H9 (cell line): Measurements from ENCODE around the gene MBTPS2. TPM values are rescaled to one million over a fixed set of nuclear protein-coding genes. Genes with fewer than 3 reads are reported as not detected.

ENCODE experiments used
- DNase-seq: peaks from one replicate; pipeline ENCODE4 v3.0.0-alpha.2; 2017
- H2AFZ ChIP-seq: one replicate; pipeline ENCODE4 v1.6.1; 2013; ENCODE audit warnings: mild to moderate bottlenecking, low read length, control low read depth, moderate library complexity
- H2AK5ac ChIP-seq: 2 replicates; pipeline ENCODE4 v1.6.1; 2013; ENCODE audit warnings: low read length, control low read depth, mixed read lengths; ENCODE audit not compliant: insufficient read length
- H2BK120ac ChIP-seq: one replicate; pipeline ENCODE4 v1.6.1; 2013; ENCODE audit warnings: low read depth, mild to moderate bottlenecking, low read length, control low read depth, inconsistent platforms; ENCODE audit not compliant: poor library complexity, severe bottlenecking
- H2BK12ac ChIP-seq: 2 replicates; pipeline ENCODE4 v1.6.1; 2013; ENCODE audit warnings: low read length, control low read depth, mixed read lengths, low read depth; ENCODE audit not compliant: insufficient read length
- H2BK15ac ChIP-seq: 2 replicates; pipeline ENCODE4 v1.6.1; 2013; ENCODE audit warnings: low read depth, low read length, control low read depth
- H2BK20ac ChIP-seq: one replicate; pipeline ENCODE4 v1.6.1; 2013; ENCODE audit warnings: low read depth, mild to moderate bottlenecking, low read length, control low read depth, inconsistent platforms; ENCODE audit not compliant: poor library complexity, severe bottlenecking
- H2BK5ac ChIP-seq: 2 replicates; pipeline ENCODE4 v1.6.1; 2013; ENCODE audit warnings: low read length, control low read depth, mixed read lengths; ENCODE audit not compliant: insufficient read length
- H3K14ac ChIP-seq: 2 replicates; pipeline ENCODE4 v1.6.1; 2013; ENCODE audit warnings: low read length, control low read depth; ENCODE audit not compliant: insufficient read depth
- H3K18ac ChIP-seq: 2 replicates; pipeline ENCODE4 v1.6.1; 2013; ENCODE audit warnings: low read depth, mild to moderate bottlenecking, mixed read lengths, low read length, control low read depth; ENCODE audit not compliant: insufficient read length
- H3K23ac ChIP-seq: 2 replicates; pipeline ENCODE4 v1.6.1; 2013; ENCODE audit warnings: low read length, control low read depth, mixed read lengths, low read depth; ENCODE audit not compliant: insufficient read length
- H3K23me2 ChIP-seq: 2 replicates; pipeline ENCODE4 v1.6.1; 2013; ENCODE audit warnings: low read depth, mild to moderate bottlenecking, mixed read lengths, low read length, control low read depth; ENCODE audit not compliant: insufficient read length, poor library complexity, severe bottlenecking
- H3K27ac ChIP-seq: 2 replicates; pipeline ENCODE4 v1.5.1; 2013; ENCODE audit warnings: low read length, control low read depth, mixed read lengths, low read depth; ENCODE audit not compliant: insufficient read length
- H3K27me3 ChIP-seq: 2 replicates; pipeline ENCODE4 v1.6.1; 2013; ENCODE audit warnings: low read length, control low read depth, inconsistent platforms; ENCODE audit not compliant: insufficient read depth
- H3K4ac ChIP-seq: 2 replicates; pipeline ENCODE4 v1.6.1; 2013; ENCODE audit warnings: low read depth, mild to moderate bottlenecking, control low read depth, inconsistent platforms, low read length, moderate library complexity
- H3K4me1 ChIP-seq: 2 replicates; pipeline ENCODE4 v1.6.1; 2013; ENCODE audit warnings: low read length, control low read depth, inconsistent platforms; ENCODE audit not compliant: insufficient read depth
- H3K4me2 ChIP-seq: 2 replicates; pipeline ENCODE4 v1.6.1; 2013; ENCODE audit warnings: low read length, control low read depth, mixed read lengths; ENCODE audit not compliant: insufficient read length, insufficient read depth
- H3K56ac ChIP-seq: 2 replicates; pipeline ENCODE4 v1.6.1; 2013; ENCODE audit warnings: low read depth, mild to moderate bottlenecking, mixed read lengths, low read length, control low read depth; ENCODE audit not compliant: insufficient read length
- H3K79me1 ChIP-seq: 2 replicates; pipeline ENCODE4 v1.6.1; 2013; ENCODE audit warnings: low read depth, mild to moderate bottlenecking, moderate library complexity, low read length, control low read depth, inconsistent platforms; ENCODE audit not compliant: insufficient read depth, poor library complexity, severe bottlenecking
- H3K79me2 ChIP-seq: 2 replicates; pipeline ENCODE4 v1.6.1; 2013; ENCODE audit warnings: low read length, control low read depth, inconsistent platforms; ENCODE audit not compliant: insufficient read depth
- H3K9ac ChIP-seq: 2 replicates; pipeline ENCODE4 v1.6.1; 2013; ENCODE audit warnings: low read length, control low read depth, mixed read lengths; ENCODE audit not compliant: insufficient read length; ENCODE audit errors: extremely low read depth
- H3K9me3 ChIP-seq: one replicate; pipeline ENCODE4 v1.6.1; 2013; ENCODE audit warnings: low read depth, low read length, inconsistent platforms; ENCODE audit not compliant: control insufficient read depth
- H3T11ph ChIP-seq: one replicate; pipeline ENCODE4 v1.6.1; 2013; ENCODE audit warnings: mild to moderate bottlenecking, low read length, control low read depth, inconsistent platforms
- H4K20me1 ChIP-seq: one replicate; pipeline ENCODE4 v1.6.1; 2013; ENCODE audit not compliant: control insufficient read depth, insufficient read length, insufficient read depth
- H4K5ac ChIP-seq: 2 replicates; pipeline ENCODE4 v1.6.1; 2013; ENCODE audit warnings: low read depth, mild to moderate bottlenecking, mixed read lengths, low read length, control low read depth; ENCODE audit not compliant: insufficient read length
- H4K8ac ChIP-seq: replicated peaks from 2 replicates; pipeline ENCODE4 v1.6.1; 2013; ENCODE audit warnings: low read length, control low read depth, mixed read lengths, low read depth; ENCODE audit not compliant: insufficient read length
- H4K91ac ChIP-seq: 2 replicates; pipeline ENCODE4 v1.6.1; 2013; ENCODE audit warnings: low read depth, mild to moderate bottlenecking, moderate library complexity, mixed read lengths, low read length, control low read depth; ENCODE audit not compliant: insufficient read length
- H3K27ac Mint-ChIP-seq, 3 experiments: 2 replicates in 2 of 3; 3 replicates in 1 of 3; pipeline ENCODE4 v1.8.0; 2020 to 2021; ENCODE audit warnings: mixed read lengths in 3 of 3, mild to moderate bottlenecking in 1 of 3, moderate library complexity in 1 of 3
- H3K27me3 Mint-ChIP-seq: 2 replicates; pipeline ENCODE4 v1.8.0; 2021; ENCODE audit warnings: low read depth, mild to moderate bottlenecking, moderate library complexity, mixed read lengths
- H3K36me3 Mint-ChIP-seq, 3 experiments: 2 replicates in 2 of 3; 3 replicates in 1 of 3; pipeline ENCODE4 v1.8.0; 2020 to 2021; ENCODE audit warnings: low read depth in 3 of 3, mixed read lengths in 3 of 3; ENCODE audit not compliant: insufficient read depth in 1 of 3
- H3K4me1 Mint-ChIP-seq, 2 experiments: 2 replicates each; pipeline ENCODE4 v1.8.0; 2020; ENCODE audit warnings: mixed read lengths in 2 of 2
- H3K4me3 Mint-ChIP-seq, 2 experiments: 2 replicates in 1 of 2; 3 replicates in 1 of 2; pipeline ENCODE4 v1.8.0; 2020 to 2021; ENCODE audit warnings: mild to moderate bottlenecking in 2 of 2, mixed read lengths in 2 of 2, moderate library complexity in 1 of 2
- H3K9me3 Mint-ChIP-seq, 2 experiments: 2 replicates in 1 of 2; 3 replicates in 1 of 2; pipeline ENCODE4 v1.8.0; 2020; ENCODE audit warnings: mild to moderate bottlenecking in 2 of 2, mixed read lengths in 2 of 2, moderate library complexity in 1 of 2
- WGBS: extraction: QIAGEN DNeasy Blood & Tissue Kit; methylation state at CpG from one replicate; pipeline ENCODE4 v1.1.7; 2013; ENCODE audit warnings: missing lambda C conversion rate, low lambda C conversion rate, mixed read lengths; ENCODE audit not compliant: insufficient read length; ENCODE audit errors: extremely low coverage; 5-methylcytosine and 5-hydroxymethylcytosine counted together
- total RNA-seq: library from RNA; stranded (reverse); gene quantifications from 2 replicates; pipeline ENCODE4 v1.2.1, GENCODE V29; 2021
- TF ChIP-seq, protein P1 (sequence below): fragments of 200-600 bp; sonication (generic); conservative IDR thresholded peaks from 3 replicates; pipeline ENCODE4 v1.8.0; 2021; ENCODE audit warnings: antibody characterized with exemption, mild to moderate bottlenecking

MBTPS2 gene
- total RNA-seq, 1 experiment from 2014 or later, result 6.8 TPM

GRCh38 chrX:21885568-21885967, 46.2 kb downstream of the MBTPS2 start:
- H3K4ac ChIP-seq, result no peak overlapping the region
- Mint-ChIP-seq H3K9me3 (peaks cover 0 to 14% of the 10 kb centered on the region in 2 experiments; a peak in 3 of 5 replicates), H3K27me3 (no peaks in the 10 kb centered on the region), H3K4me1 (peaks cover 10 to 13% of the 10 kb centered on the region in 2 experiments), H3K36me3 (0 out of 7 replicates have a peak, but pooled peaks cover 0 to 2% (median 0%) of the 10 kb centered on the region in 3 experiments), H3K4me3 (no peak overlapping the region), H3K27ac (no peak overlapping the region)
- H3K79me1 ChIP-seq, result no peaks in the 10 kb centered on the region
- no peak overlapping the region for H4K91ac ChIP-seq
- H2BK120ac ChIP-seq, result no peak overlapping the region
- H3K23me2 ChIP-seq, result no peaks in the 10 kb centered on the region
- H3K4me1 ChIP-seq, result no peaks in the 10 kb centered on the region
- no peaks in the 10 kb centered on the region for H3K9me3 ChIP-seq
- H3K56ac ChIP-seq, result no peak overlapping the region
- no peak overlapping the region for H3K9ac ChIP-seq
- H3K18ac ChIP-seq, result no peak overlapping the region
- H2AK5ac ChIP-seq, result no peak overlapping the region
- H2BK20ac ChIP-seq, result no peak overlapping the region
- H3K4me2 ChIP-seq, result no peak overlapping the region
- no peak overlapping the region for H2AFZ ChIP-seq
- no CpG with 5 or more reads among the region's 1 CpG for WGBS
- no peak overlapping the region for H3K27ac ChIP-seq
- H3K79me2 ChIP-seq, result no peaks in the 10 kb centered on the region
- no peak overlapping the region for H3K14ac ChIP-seq
- no peaks in the 10 kb centered on the region for H3K27me3 ChIP-seq
- TF ChIP-seq, protein P1, sequence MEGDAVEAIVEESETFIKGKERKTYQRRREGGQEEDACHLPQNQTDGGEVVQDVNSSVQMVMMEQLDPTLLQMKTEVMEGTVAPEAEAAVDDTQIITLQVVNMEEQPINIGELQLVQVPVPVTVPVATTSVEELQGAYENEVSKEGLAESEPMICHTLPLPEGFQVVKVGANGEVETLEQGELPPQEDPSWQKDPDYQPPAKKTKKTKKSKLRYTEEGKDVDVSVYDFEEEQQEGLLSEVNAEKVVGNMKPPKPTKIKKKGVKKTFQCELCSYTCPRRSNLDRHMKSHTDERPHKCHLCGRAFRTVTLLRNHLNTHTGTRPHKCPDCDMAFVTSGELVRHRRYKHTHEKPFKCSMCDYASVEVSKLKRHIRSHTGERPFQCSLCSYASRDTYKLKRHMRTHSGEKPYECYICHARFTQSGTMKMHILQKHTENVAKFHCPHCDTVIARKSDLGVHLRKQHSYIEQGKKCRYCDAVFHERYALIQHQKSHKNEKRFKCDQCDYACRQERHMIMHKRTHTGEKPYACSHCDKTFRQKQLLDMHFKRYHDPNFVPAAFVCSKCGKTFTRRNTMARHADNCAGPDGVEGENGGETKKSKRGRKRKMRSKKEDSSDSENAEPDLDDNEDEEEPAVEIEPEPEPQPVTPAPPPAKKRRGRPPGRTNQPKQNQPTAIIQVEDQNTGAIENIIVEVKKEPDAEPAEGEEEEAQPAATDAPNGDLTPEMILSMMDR, result no peak
- no peak for DNase-seq
- no peak overlapping the region for H4K8ac ChIP-seq
- H2BK5ac ChIP-seq, result no peak overlapping the region
- H2BK15ac ChIP-seq, result no peak overlapping the region
- no peak overlapping the region for H4K5ac ChIP-seq
- no peaks in the 10 kb centered on the region for H4K20me1 ChIP-seq
- no peak overlapping the region for H3K23ac ChIP-seq
- H2BK12ac ChIP-seq, result no peak overlapping the region
- no peak overlapping the region for H3T11ph ChIP-seq
